GM18519 (cell line): ENCODE results near the gene HBS1L.

Experiments used
- ATAC-seq: cut with Tn5 transposase; IDR thresholded peaks from one replicate; pipeline ENCODE4 v1.9.1; 2021; ENCODE audit warnings: mild to moderate bottlenecking, moderate library complexity; ENCODE audit not compliant: unreplicated experiment, low FRiP score

HBS1L gene

GRCh38 chr6:134921721-134922261, 132.8 kb downstream of the HBS1L start:
- no peak for ATAC-seq

- no peak for ATAC-seq
Measured at GRCh38 chr6:134921276-134921675, 133.3 kb downstream of the HBS1L start.

- ATAC-seq = no peak
Measured at GRCh38 chr6:134920422-134920821, 134.2 kb downstream of the HBS1L start.

GRCh38 chr6:134918418-134918961, 136.1 kb downstream of the HBS1L start:
- ATAC-seq = no peak

- no peak for ATAC-seq
Measured at GRCh38 chr6:134911547-134911946, 143.1 kb downstream of the HBS1L start.

GRCh38 chr6:134910593-134910935, 144.1 kb downstream of the HBS1L start:
- ATAC-seq = no peak
